ENCODE data around the gene SDF2.
A peak's percentile ranks its signal among the peaks of the same experiment; 100 is the strongest.

- TF ChIP-seq POLR2A (IDR thresholded peaks at IDR 0.05; ENCODE audit: low read depth, low read length): peak; percentile 82
- no peak for TF ChIP-seq CTCF (conservative IDR thresholded peaks at IDR 0.05; ENCODE audit: low read depth, low read length)
- TF ChIP-seq CHD1 (IDR thresholded peaks at IDR 0.05; ENCODE audit: low read depth, low read length): 0 out of 2 replicates have a peak, but pooled peaks have one; percentile 84
- no peak for TF ChIP-seq USF2 (IDR thresholded peaks at IDR 0.05; ENCODE audit: low read depth, low read length)
- no peak for TF ChIP-seq RAD21 (IDR thresholded peaks at IDR 0.05; ENCODE audit: low read length)
- no peak; the same call in 1 of the 2 replicates for TF ChIP-seq MXI1 (IDR thresholded peaks at IDR 0.05; ENCODE audit: borderline replicate concordance, low read depth, low read length)
Observed at GRCh38 chr17:28599311-28600184, 62.2 kb downstream of the SDF2 start.
